Activated CD4-positive, alpha-beta T cell treated with anti-CD3 and anti-CD28 coated beads for 36 hours (primary cell): ENCODE results near the gene SACM1L. TPM values are rescaled to one million over a fixed set of nuclear protein-coding genes. Genes with fewer than 3 reads are reported as not detected.

Source experiments
- ATAC-seq: fragments of 200-7000 bp; cut with Tn5 transposase; one replicate; pipeline ENCODE4 v1.10.0; 2021; ENCODE audit warnings: mild to moderate bottlenecking, moderate library complexity
- CTCF ChIA-PET: fragments of 350-600 bp; sonication (Branson Sonifier 250); formaldehyde crosslinking; loops from one replicate; lab custom pipeline; 2021; ENCODE audit warnings: antibody characterized with exemption; lab: Charles Lee
- POLR2A ChIA-PET: fragments of 350-600 bp; sonication (Branson Sonifier 250); formaldehyde crosslinking; loops from one replicate; lab custom pipeline; 2021; ENCODE audit warnings: antibody characterized with exemption, inconsistent platforms; lab: Charles Lee
- DNase-seq: peaks from one replicate; pipeline ENCODE4 v3.0.0-alpha.2; 2020
- H3K27ac Mint-ChIP-seq: one replicate; pipeline ENCODE4 v1.8.0; 2021; ENCODE audit warnings: mixed read lengths
- H3K27me3 Mint-ChIP-seq: one replicate; pipeline ENCODE4 v1.8.0; 2021; ENCODE audit warnings: mixed read lengths
- H3K36me3 Mint-ChIP-seq: one replicate; pipeline ENCODE4 v1.8.0; 2021; ENCODE audit warnings: low read depth, mixed read lengths
- H3K4me1 Mint-ChIP-seq: one replicate; pipeline ENCODE4 v1.8.0; 2021; ENCODE audit warnings: mixed read lengths
- H3K4me3 Mint-ChIP-seq: one replicate; pipeline ENCODE4 v1.8.0; 2021; ENCODE audit warnings: mild to moderate bottlenecking, moderate library complexity, mixed read lengths
- H3K9me3 Mint-ChIP-seq: one replicate; pipeline ENCODE4 v1.8.0; 2021; ENCODE audit warnings: low read depth, mixed read lengths
- intact Hi-C, 2 experiments: fragments of 100-400 bp; cut with DNase I in 1 of 2; cut with micrococcal nuclease in 1 of 2; formaldehyde crosslinking; loops; one replicate each; pipeline versions ENCODE4 v1.14.2 to v1.15.1; 2022 to 2024; cut with DNase I, micrococcal nuclease
- total RNA-seq, 2 experiments: library from RNA; stranded (reverse); gene quantifications; one replicate each; pipeline ENCODE4 v1.2.3, GENCODE V29; 2021

SACM1L gene
- total RNA-seq, 2 experiments from 2014 or later, result 34.2 to 51.8 TPM

DNA sequence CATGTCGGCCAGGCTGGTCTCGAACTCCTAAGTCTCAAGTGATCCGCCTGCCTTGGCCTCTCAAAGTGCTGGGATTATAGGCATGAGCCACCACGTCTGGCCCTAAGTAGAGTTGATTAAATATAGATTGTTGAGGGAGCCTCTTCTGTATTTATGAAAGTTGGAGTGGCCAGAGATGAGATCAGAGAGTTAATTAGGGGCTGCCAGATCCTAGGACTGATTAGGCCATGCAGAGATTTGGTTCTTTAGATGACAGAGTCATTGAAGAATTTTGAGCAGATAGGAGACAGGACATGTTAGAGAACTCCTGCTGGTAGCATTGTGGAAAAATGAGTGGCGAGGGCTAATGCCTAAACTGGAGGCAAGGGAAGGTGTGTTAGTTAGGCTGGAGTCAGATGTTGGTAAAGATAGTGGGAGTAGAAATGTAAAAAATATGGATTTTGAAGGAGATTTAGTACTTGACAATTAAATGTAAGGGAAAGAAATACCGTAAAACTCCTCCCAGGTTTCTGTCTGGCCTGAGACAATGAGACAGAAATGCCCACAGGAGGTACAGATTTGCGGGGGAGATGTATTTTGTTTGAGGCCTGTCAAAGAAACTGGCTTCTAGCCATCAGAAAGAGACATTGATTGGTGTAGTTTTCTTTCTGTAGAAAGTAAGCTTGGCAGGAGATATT, 23.4 kb downstream of the SACM1L start:
- H3K4me3 Mint-ChIP-seq, result no peak overlapping the region
- H3K27me3 Mint-ChIP-seq, result no peaks in the 10 kb centered on the region
- DNase-seq, result no peak
- H3K36me3 Mint-ChIP-seq, result peaks cover 48% of the 10 kb centered on the region
- ChIA-PET CTCF (interaction anchor here (0.6 kb wide), 1 partner anchor 47 kb away, joined by 3 read pairs; no protein-coding TSS in a partner anchor), POLR2A (interaction anchor here (0.6 kb wide), 1 partner anchor 17 kb away, joined by 5 read pairs; no protein-coding TSS in a partner anchor)
- H3K4me1 Mint-ChIP-seq, result peaks cover 15% of the 10 kb centered on the region
- intact Hi-C loops, result no loop called here
- no peaks in the 10 kb centered on the region for H3K9me3 Mint-ChIP-seq
- H3K27ac Mint-ChIP-seq, result peak overlapping the region; percentile 28
- no peak for ATAC-seq

DNA sequence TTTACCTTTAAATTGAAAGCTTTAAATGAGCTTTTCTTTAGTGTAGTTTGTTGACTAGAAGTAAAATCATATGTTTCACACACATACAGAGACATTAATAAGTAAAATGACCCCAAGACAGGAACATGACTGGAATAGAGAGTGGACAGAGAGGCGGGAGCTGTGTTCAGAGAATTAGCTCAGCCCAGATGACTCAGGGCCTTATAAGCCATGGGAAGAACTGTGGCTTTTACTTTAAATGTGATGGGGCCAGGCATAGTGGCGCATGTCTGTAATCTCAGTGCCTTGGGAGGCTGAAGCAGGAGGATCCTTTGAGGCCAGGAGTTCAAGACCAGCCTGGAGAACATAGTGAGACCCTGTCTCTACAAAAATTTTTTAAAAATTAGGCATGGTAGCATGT, 26.7 kb downstream of the SACM1L start:
- Mint-ChIP-seq H3K9me3 (no peaks in the 10 kb centered on the region), H3K36me3 (peaks cover 46% of the 10 kb centered on the region), H3K27ac (peak overlapping the region; percentile 33), H3K4me1 (peaks cover 24% of the 10 kb centered on the region), H3K4me3 (no peak overlapping the region), H3K27me3 (no peaks in the 10 kb centered on the region)
- DNase-seq, result no peak
- POLR2A ChIA-PET, result interaction anchor here (0.6 kb wide), 1 partner anchor 22 kb away, joined by 4 read pairs; no protein-coding TSS in a partner anchor
- CTCF ChIA-PET, result interaction anchor here (1.3 to 1.7 kb wide), 3 partner anchors 11 to 12 kb away, joined by 3 to 4 read pairs (median 3); no protein-coding TSS in a partner anchor
- no peak for ATAC-seq
- intact Hi-C loops, result no loop called here

GRCh38 chr3:45716790-45717336, 27.7 kb downstream of the SACM1L start:
- Mint-ChIP-seq H3K27ac (peak overlapping the region; percentile 65), H3K4me3 (no peak overlapping the region), H3K4me1 (peaks cover 24% of the 10 kb centered on the region), H3K9me3 (no peaks in the 10 kb centered on the region), H3K27me3 (no peaks in the 10 kb centered on the region), H3K36me3 (peaks cover 43% of the 10 kb centered on the region)
- DNase-seq (no peak), ATAC-seq (peak; percentile 71)
- CTCF ChIA-PET, result interaction anchor here (0.7 to 1.3 kb wide), 3 partner anchors 11 to 60 kb away, joined by 3 read pairs; no protein-coding TSS in a partner anchor
- POLR2A ChIA-PET, result interaction anchor here (1.5 kb wide), 1 partner anchor 23 kb away, joined by 5 read pairs; no protein-coding TSS in a partner anchor
- intact Hi-C loops, result no loop called here

GRCh38 chr3:45719655-45720487, 30.7 kb downstream of the SACM1L start:
- no peaks in the 10 kb centered on the region for H3K9me3 Mint-ChIP-seq
- POLR2A ChIA-PET, result no interaction called here
- no peaks in the 10 kb centered on the region for H3K27me3 Mint-ChIP-seq
- CTCF ChIA-PET, result interaction anchor here (0.6 to 1.0 kb wide), 4 partner anchors 9 to 510 kb away, joined by 3 to 4 read pairs (median 3); no protein-coding TSS in a partner anchor
- intact Hi-C loops, result no loop called here
- H3K4me1 Mint-ChIP-seq, result peaks cover 24% of the 10 kb centered on the region
- no peak for ATAC-seq
- peaks cover 55% of the 10 kb centered on the region for H3K36me3 Mint-ChIP-seq
- no peak overlapping the region for H3K27ac Mint-ChIP-seq
- no peak overlapping the region for H3K4me3 Mint-ChIP-seq
- no peak for DNase-seq

GRCh38 chr3:45724911-45725310, 35.7 kb downstream of the SACM1L start:
- H3K27me3 Mint-ChIP-seq, result no peaks in the 10 kb centered on the region
- POLR2A ChIA-PET, result no interaction called here
- no peaks in the 10 kb centered on the region for H3K9me3 Mint-ChIP-seq
- H3K36me3 Mint-ChIP-seq, result peaks cover 57% of the 10 kb centered on the region
- DNase-seq, result no peak
- no peak overlapping the region for H3K4me3 Mint-ChIP-seq
- no peak for ATAC-seq
- peaks cover 13% of the 10 kb centered on the region for H3K4me1 Mint-ChIP-seq
- CTCF ChIA-PET, result no interaction called here
- no peak overlapping the region for H3K27ac Mint-ChIP-seq
- intact Hi-C loops, result no loop called here

DNA sequence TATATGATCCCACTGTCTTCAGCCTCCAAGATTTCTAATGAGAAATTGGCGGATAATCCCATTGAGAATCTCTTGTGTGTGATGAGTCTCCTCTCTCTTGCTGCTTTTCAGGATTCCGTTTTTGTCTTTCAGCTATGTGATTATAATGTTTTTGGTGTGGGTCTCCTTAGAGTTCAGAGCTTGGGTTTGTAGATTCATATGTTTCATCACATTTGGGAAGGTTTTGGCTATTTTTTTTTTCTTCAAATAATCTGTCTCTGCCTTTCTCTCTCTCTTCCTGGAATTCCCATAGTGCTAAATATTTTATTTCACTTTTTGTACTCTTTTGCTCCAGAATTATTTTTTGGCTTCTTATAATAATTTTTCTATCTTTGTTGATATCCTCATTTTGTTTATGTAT, 40.4 kb downstream of the SACM1L start:
- no peak overlapping the region for H3K4me3 Mint-ChIP-seq
- intact Hi-C loops, result loop anchor here in 1 of 2 experiments (1.0 kb wide), 1 partner anchor 26 kb away; no protein-coding TSS in a partner anchor
- H3K4me1 Mint-ChIP-seq, result peaks cover 14% of the 10 kb centered on the region
- CTCF ChIA-PET, result interaction anchor here (0.7 to 1.5 kb wide), 4 partner anchors 9 to 1078 kb away, joined by 3 to 4 read pairs (median 4); no protein-coding TSS in a partner anchor
- POLR2A ChIA-PET, result interaction anchor here (0.7 kb wide), 1 partner anchor 17 kb away, joined by 5 read pairs; no protein-coding TSS in a partner anchor
- H3K27me3 Mint-ChIP-seq, result no peaks in the 10 kb centered on the region
- H3K36me3 Mint-ChIP-seq, result peaks cover 46% of the 10 kb centered on the region
- no peaks in the 10 kb centered on the region for H3K9me3 Mint-ChIP-seq
- ATAC-seq, result no peak
- no peak overlapping the region for H3K27ac Mint-ChIP-seq
- no peak for DNase-seq

DNA sequence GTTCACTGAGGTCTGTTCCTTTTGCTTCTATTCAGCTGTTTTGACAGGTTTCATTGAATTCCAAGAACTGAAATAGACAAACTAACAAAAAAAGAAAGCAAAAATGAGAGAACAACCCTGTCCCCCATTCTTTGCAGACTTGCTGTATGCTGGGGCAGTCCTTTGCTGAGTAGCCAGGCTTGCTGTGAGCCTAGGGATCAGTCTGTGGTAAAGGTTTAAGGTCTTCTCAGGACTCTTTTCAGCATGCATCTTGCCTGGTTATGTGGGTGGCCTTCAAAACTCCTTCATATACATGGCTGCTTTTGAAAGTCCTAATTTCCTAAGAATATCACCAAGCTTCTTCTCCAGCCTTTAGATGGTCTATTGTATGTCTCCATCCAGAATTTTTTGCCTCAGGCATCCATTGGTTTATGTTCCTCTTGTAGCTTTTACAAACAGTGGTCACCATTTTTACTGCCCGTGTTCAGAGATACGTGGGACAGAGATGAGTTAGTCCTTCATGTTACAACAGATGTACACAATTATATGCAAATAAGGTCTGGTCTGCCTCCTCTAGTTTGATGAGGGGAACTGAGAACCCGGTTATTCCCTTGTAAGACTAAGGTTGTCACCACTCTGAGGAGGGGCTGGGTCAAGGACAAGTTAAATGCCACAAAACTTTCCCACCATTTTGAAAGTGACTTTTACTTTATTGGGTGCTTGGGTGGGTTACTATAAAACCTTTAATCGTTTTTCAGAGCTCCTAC, 41.4 kb downstream of the SACM1L start:
- ChIA-PET CTCF (interaction anchor here (0.7 to 1.5 kb wide), 3 partner anchors 9 to 199 kb away, joined by 3 to 4 read pairs (median 4); no protein-coding TSS in a partner anchor), POLR2A (no interaction called here)
- H3K4me3 Mint-ChIP-seq, result no peak overlapping the region
- ATAC-seq (no peak), DNase-seq (no peak)
- H3K36me3 Mint-ChIP-seq, result peaks cover 45% of the 10 kb centered on the region
- H3K4me1 Mint-ChIP-seq, result peaks cover 11% of the 10 kb centered on the region
- H3K9me3 Mint-ChIP-seq, result no peaks in the 10 kb centered on the region
- intact Hi-C loops, result no loop called here
- no peak overlapping the region for H3K27ac Mint-ChIP-seq
- H3K27me3 Mint-ChIP-seq, result no peaks in the 10 kb centered on the region

GRCh38 chr3:45736707-45737106, 47.5 kb downstream of the SACM1L start:
- Mint-ChIP-seq H3K36me3 (peaks cover 66% of the 10 kb centered on the region), H3K4me1 (peaks cover 27% of the 10 kb centered on the region), H3K4me3 (no peak overlapping the region), H3K27me3 (no peaks in the 10 kb centered on the region), H3K27ac (no peak overlapping the region), H3K9me3 (no peaks in the 10 kb centered on the region)
- no peak for DNase-seq
- ChIA-PET POLR2A (no interaction called here), CTCF (interaction anchor here (1.2 kb wide), 1 partner anchor 43 kb away, joined by 5 read pairs; no protein-coding TSS in a partner anchor)
- ATAC-seq, result peak; percentile 88
- intact Hi-C loops, result no loop called here

DNA sequence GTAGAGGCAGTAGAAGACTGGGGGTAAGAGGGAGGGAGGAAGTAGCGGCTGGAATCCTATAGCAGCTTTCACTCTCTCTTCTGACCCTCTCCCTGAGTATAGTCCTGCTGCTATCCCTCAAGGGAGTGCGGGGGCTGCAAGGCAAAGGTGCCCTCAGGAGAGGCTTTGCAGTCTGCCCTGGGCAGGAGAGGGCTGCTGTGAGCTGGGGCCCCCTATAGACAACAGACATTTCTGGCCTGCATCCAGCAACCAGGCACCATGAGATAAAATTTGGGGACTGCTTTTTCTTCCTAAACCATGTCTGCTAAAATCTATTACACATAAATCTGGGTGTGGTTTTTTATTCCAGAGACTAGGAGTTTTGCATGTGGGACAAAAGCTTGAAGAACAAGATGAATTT, 48.0 kb downstream of the SACM1L start:
- Mint-ChIP-seq H3K27me3 (no peaks in the 10 kb centered on the region), H3K4me3 (no peak overlapping the region), H3K36me3 (peaks cover 66% of the 10 kb centered on the region), H3K27ac (peak overlapping the region; percentile 35), H3K4me1 (peaks cover 32% of the 10 kb centered on the region), H3K9me3 (no peaks in the 10 kb centered on the region)
- intact Hi-C loops, result no loop called here
- CTCF ChIA-PET, result no interaction called here
- POLR2A ChIA-PET, result no interaction called here
- ATAC-seq (no peak), DNase-seq (no peak)

- Mint-ChIP-seq H3K4me1 (peaks cover 33% of the 10 kb centered on the region), H3K4me3 (no peak overlapping the region), H3K36me3 (peaks cover 60% of the 10 kb centered on the region), H3K27me3 (no peaks in the 10 kb centered on the region), H3K9me3 (no peaks in the 10 kb centered on the region), H3K27ac (no peak overlapping the region)
- ATAC-seq (no peak), DNase-seq (no peak)
- intact Hi-C loops, result no loop called here
- CTCF ChIA-PET, result no interaction called here
- POLR2A ChIA-PET, result no interaction called here
Observed at GRCh38 chr3:45739991-45740390, 50.8 kb downstream of the SACM1L start.
